ENCODE measurements around the gene ITPR1.
"Not testable (repeated sequence)": the region's sequence is repeated elsewhere in the genome, so short reads cannot be mapped to it uniquely, and the experiment has no call there.

ITPR1 gene

DNA sequence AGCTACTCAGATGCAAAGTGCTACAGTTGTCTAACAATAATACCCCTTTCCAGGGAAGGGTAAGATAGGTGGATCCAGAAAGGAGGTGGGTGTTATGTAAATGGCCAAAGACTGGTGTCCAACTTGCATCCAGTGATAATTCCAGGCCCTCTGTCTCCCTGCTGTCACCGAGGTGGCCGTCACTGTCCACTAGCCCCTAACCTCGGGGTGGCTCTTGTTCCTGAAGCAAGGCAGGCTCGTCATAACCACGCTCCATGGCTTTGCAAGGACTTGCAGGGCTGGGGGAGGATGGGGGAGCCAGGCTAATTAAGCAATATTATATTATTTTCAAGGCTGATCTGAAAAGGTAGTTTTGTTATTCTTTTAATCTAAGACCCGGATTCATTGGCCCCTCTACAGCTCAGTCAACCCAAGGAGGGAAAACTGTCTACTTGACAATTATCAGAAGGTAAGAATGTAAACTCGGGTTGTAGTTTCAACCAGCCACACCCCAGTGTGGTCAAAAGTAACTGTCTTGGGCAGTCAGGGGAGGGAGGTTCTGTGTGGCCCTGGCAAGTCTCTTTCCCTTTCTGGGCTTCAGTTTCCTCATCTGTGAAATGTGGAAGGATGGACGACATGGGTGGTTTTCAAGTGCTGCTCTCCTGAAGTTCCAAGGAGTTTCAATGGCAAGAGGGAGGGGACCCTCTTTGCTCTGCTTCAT is 266.0 kb downstream of the ITPR1 start:
- H3K36me3 ChIP-seq (ENCODE audit: control insufficient read depth, insufficient read depth, low read length), result no peaks in the 10 kb centered on the region
- no peak overlapping the region for H3K9ac ChIP-seq (ENCODE audit: low read depth, low read length)

DNA sequence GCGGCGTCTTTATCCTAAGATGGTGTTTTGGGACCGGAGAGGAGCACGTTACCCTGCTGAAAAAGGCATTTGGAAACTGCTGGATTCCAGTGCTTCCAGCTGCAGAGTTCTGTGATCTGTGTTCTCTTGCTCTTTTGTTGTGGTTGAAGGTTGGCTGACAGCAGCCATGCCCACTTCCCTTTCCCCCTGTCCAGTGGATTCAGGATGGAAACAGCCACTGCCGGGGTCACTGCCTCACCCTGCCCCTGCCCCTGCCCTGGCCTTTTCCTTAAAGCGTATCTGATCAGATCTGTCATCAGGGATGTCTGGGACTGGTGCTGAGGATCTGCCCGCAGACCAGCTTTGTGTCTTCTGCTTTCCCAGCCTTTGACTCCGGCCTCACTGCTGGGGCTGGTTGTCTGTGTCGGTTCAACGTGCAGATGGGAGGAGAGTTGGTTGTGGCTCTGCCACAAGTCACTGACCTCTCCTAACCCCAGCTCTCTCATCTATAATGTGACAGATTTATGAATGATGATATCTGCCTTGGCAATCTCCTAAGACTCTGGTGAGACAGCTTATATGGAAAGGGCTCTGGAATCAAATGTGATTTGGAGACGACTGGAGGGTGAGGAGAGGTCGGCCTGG is 266.7 kb downstream of the ITPR1 start:
- Histone ChIP-seq H3K36me3 (ENCODE audit: control insufficient read depth, insufficient read depth, low read length) (no peaks in the 10 kb centered on the region), H3K9ac (ENCODE audit: low read depth, low read length) (no peak overlapping the region), H3K9me3 (ENCODE audit: control insufficient read depth, insufficient read depth, low read length) (no peaks in the 10 kb centered on the region), H3K4me3 (ENCODE audit: low read depth, low read length) (no peak overlapping the region), H3K4me1 (ENCODE audit: control insufficient read depth, insufficient read depth, low read length) (no peaks in the 10 kb centered on the region), H3K27me3 (ENCODE audit: control insufficient read depth, insufficient read depth, low read length) (no peaks in the 10 kb centered on the region)

More for the DNA sequence above, 266.0 kb downstream of the ITPR1 start:
- H3K4me1 ChIP-seq (ENCODE audit: control insufficient read depth, insufficient read depth, low read length), result no peaks in the 10 kb centered on the region
- no peak overlapping the region for H3K4me3 ChIP-seq (ENCODE audit: low read depth, low read length)
- no peaks in the 10 kb centered on the region for H3K9me3 ChIP-seq (ENCODE audit: control insufficient read depth, insufficient read depth, low read length)
- no peaks in the 10 kb centered on the region for H3K27me3 ChIP-seq (ENCODE audit: control insufficient read depth, insufficient read depth, low read length)

DNA sequence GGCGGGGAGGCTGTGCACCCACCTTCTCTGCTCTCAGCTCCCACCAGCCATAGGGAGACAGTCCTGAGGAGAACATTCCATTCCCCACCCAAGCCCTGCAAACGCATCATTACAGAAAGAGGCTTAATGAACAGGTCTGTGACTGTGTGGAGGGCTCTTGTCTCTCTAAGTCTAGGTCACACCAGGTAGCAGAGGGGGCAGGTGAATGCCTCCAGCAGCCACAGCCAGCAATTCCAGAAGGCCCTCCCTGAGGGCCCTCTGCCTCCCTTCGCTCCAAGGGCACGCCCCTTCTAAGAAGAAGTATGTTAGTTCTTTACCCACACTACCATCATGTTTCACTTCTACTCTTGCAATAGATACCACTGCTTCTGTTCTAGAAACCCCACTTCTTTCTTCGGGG is 268.6 kb downstream of the ITPR1 start:
- Histone ChIP-seq H3K4me3 (ENCODE audit: low read depth, low read length) (no peak overlapping the region), H3K9me3 (ENCODE audit: control insufficient read depth, insufficient read depth, low read length) (no peaks in the 10 kb centered on the region), H3K36me3 (ENCODE audit: control insufficient read depth, insufficient read depth, low read length) (no peaks in the 10 kb centered on the region), H3K4me1 (ENCODE audit: control insufficient read depth, insufficient read depth, low read length) (no peaks in the 10 kb centered on the region), H3K27me3 (ENCODE audit: control insufficient read depth, insufficient read depth, low read length) (no peaks in the 10 kb centered on the region), H3K9ac (ENCODE audit: low read depth, low read length) (no peak overlapping the region)

DNA sequence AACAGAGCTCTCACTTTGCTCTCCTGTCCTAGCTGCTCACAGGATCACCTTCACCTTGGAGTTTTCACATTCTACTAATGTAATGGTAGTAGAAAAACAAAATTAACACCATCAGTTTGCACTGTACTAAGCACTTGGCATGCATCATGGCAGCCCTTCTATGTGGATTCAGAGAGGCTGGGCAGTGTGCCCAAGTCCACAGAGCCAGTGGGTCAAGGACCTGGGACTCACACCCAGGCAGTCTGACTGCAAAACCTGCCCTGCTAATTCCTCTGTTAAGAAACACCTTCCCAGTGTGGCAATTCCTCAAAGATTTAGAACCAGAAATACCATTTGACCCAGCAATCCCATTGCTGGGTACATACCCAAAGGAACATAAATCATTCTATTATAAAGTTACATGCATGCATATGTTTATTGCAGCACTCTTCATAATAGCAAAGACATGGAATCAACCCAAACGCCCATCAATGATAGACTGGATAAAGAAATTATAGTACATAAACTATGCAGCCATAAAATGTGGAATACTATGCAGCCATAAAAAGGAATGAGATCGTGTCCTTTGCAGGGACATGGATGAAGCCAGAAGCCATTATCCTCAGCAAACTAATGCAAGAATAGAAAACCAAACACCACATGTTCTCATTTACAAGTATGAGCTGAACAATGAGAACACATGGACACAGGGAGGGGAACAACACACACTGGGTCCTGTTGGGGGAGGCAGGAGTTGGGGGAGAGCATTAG is 269.5 kb downstream of the ITPR1 start:
- H3K27me3 ChIP-seq (ENCODE audit: control insufficient read depth, insufficient read depth, low read length); H3K36me3 ChIP-seq (ENCODE audit: control insufficient read depth, insufficient read depth, low read length); H3K4me3 ChIP-seq (ENCODE audit: low read depth, low read length); H3K4me1 ChIP-seq (ENCODE audit: control insufficient read depth, insufficient read depth, low read length); H3K9me3 ChIP-seq (ENCODE audit: control insufficient read depth, insufficient read depth, low read length); H3K9ac ChIP-seq (ENCODE audit: low read depth, low read length): not testable (repeated sequence)

DNA sequence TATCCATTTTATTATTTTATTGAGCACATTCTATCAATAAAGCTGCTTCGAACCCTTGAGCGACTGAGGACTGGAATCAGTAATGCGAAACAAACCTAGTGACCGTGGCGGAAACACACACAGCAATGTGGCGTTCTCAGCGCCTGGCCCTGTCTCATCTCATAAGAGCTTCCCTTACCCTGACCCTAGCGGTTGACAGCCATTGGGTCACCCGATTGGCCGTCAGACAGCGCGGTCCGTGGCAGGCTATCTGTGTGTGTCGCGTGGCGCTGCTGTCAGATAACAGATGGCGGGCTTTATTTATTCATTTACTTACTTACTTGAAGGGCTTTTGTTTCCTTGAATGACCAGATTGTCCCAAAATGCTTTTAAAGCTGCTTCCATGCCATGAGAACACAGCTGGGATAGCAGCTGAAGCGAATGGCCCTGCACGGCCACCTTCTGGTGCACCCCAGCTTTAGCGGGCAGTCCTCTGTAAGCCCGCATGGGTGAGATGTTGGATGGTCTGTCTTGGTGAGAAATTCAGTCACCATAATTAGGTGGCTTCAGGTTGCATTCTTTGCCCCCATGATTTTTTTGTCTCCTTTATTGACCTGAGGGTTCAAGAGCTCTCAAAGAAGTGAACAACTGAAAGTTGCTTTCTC is 270.6 kb downstream of the ITPR1 start:
- H3K4me1 ChIP-seq (ENCODE audit: control insufficient read depth, insufficient read depth, low read length), result no peaks in the 10 kb centered on the region
- no peak overlapping the region for H3K4me3 ChIP-seq (ENCODE audit: low read depth, low read length)
- no peak overlapping the region for H3K9ac ChIP-seq (ENCODE audit: low read depth, low read length)
- H3K27me3 ChIP-seq (ENCODE audit: control insufficient read depth, insufficient read depth, low read length), result no peaks in the 10 kb centered on the region
- no peaks in the 10 kb centered on the region for H3K36me3 ChIP-seq (ENCODE audit: control insufficient read depth, insufficient read depth, low read length)
- H3K9me3 ChIP-seq (ENCODE audit: control insufficient read depth, insufficient read depth, low read length), result no peaks in the 10 kb centered on the region

DNA sequence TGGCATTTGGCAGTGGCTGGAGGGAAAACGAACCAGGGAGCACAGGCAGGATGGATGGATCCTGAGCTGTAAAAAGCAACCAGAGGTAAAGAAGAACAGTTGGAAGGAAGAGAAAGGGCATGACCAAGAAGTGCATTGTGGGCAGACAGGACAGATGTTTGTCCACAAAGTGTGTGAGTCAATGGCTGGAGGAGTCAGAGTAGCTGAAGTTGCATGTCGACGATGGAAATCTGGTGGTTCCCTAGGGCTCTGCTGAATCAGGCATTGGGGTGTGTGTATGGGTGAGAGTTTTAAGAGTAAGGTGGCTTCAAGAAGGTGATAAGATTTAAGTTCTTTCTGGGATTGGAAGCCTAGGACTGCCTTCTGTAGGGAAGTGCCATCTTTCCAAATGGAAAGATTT is 272.1 kb downstream of the ITPR1 start:
- no peak overlapping the region for H3K4me3 ChIP-seq (ENCODE audit: low read depth, low read length)
- no peak overlapping the region for H3K9ac ChIP-seq (ENCODE audit: low read depth, low read length)
- no peaks in the 10 kb centered on the region for H3K4me1 ChIP-seq (ENCODE audit: control insufficient read depth, insufficient read depth, low read length)
- H3K27me3 ChIP-seq (ENCODE audit: control insufficient read depth, insufficient read depth, low read length), result no peaks in the 10 kb centered on the region
- no peaks in the 10 kb centered on the region for H3K9me3 ChIP-seq (ENCODE audit: control insufficient read depth, insufficient read depth, low read length)
- H3K36me3 ChIP-seq (ENCODE audit: control insufficient read depth, insufficient read depth, low read length), result no peaks in the 10 kb centered on the region

DNA sequence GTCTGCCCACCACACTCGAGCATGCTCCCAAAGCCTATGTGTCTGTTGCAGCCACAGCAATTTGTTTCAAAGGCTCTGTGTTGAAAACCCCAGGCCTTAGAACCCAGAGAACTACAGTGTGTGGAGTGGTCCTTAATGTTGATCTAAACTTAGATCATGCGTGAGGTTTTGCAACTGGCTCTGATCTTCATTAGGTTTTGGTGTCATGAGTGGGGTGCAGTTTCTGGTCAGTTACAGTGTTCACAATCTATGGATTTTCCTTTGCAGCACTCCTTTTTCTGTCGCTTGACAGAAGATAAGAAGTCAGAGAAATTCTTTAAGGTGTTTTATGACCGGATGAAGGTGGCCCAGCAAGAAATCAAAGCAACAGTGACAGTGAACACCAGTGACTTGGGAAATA is 273.1 kb downstream of the ITPR1 start:
- Histone ChIP-seq H3K4me3 (ENCODE audit: low read depth, low read length) (no peak overlapping the region), H3K9me3 (ENCODE audit: control insufficient read depth, insufficient read depth, low read length) (no peaks in the 10 kb centered on the region), H3K36me3 (ENCODE audit: control insufficient read depth, insufficient read depth, low read length) (no peaks in the 10 kb centered on the region), H3K27me3 (ENCODE audit: control insufficient read depth, insufficient read depth, low read length) (no peaks in the 10 kb centered on the region), H3K9ac (ENCODE audit: low read depth, low read length) (no peak overlapping the region), H3K4me1 (ENCODE audit: control insufficient read depth, insufficient read depth, low read length) (no peaks in the 10 kb centered on the region)

DNA sequence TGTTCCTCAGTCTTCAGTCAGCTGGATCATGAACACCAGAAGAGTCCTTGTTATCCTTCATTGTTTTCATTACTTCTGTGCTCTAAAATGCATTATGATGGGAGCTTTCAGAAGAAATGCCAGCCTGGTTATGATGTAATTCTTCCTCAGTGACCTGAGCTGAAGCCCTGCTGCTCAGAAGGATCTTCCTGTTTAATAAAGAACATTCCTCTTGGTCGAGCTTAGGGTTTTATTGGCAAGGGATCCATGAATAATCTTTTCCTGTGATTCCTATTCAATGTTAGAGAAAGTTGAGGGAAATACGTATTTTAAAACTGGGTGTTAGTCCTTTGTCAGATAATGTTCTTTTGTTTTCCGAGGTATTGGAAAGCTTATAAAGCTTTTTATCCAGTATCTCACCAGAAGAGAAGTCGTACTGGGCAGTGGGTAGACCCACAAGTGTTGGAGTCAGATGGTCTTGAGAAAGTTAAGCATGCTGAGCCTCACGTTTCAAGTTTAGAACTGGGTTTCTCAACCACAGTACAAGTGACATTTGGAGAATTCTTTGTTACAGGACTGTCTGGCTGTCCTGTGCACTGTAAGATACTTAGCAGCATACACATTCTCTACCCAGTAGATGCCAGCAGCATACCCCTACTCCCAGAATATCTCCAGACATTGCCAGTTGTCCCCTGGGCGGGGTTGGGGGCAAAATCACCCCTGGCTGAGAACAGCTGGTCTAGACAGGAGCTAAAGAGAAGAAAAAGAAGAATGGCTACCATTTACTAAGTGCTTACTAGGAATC is 273.8 kb downstream of the ITPR1 start:
- Histone ChIP-seq H3K9ac (ENCODE audit: low read depth, low read length) (no peak overlapping the region), H3K4me1 (ENCODE audit: control insufficient read depth, insufficient read depth, low read length) (no peaks in the 10 kb centered on the region), H3K36me3 (ENCODE audit: control insufficient read depth, insufficient read depth, low read length) (no peaks in the 10 kb centered on the region), H3K27me3 (ENCODE audit: control insufficient read depth, insufficient read depth, low read length) (no peaks in the 10 kb centered on the region), H3K9me3 (ENCODE audit: control insufficient read depth, insufficient read depth, low read length) (no peaks in the 10 kb centered on the region), H3K4me3 (ENCODE audit: low read depth, low read length) (no peak overlapping the region)

DNA sequence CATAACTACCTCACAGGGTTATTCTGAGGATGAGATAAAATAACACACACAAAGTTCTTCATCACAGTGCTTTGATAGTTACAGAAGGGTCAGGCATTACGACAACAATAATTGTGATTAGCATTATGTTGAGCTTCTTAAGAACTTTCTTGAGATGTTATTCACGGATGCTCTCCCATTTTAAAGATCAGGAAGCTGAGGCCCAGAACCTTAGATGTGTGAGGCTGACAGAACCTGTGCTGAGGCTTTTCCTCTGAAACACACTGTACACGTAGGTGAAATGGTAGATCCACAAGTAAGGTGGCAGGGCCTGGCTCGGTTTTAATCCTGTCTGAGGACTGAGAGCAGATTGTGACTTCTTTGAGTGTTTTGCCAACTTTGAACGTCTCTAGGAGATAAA is 274.9 kb downstream of the ITPR1 start:
- Histone ChIP-seq H3K36me3 (ENCODE audit: control insufficient read depth, insufficient read depth, low read length) (no peaks in the 10 kb centered on the region), H3K4me3 (ENCODE audit: low read depth, low read length) (no peak overlapping the region), H3K4me1 (ENCODE audit: control insufficient read depth, insufficient read depth, low read length) (no peaks in the 10 kb centered on the region), H3K9me3 (ENCODE audit: control insufficient read depth, insufficient read depth, low read length) (no peaks in the 10 kb centered on the region), H3K9ac (ENCODE audit: low read depth, low read length) (no peak overlapping the region), H3K27me3 (ENCODE audit: control insufficient read depth, insufficient read depth, low read length) (no peaks in the 10 kb centered on the region)

DNA sequence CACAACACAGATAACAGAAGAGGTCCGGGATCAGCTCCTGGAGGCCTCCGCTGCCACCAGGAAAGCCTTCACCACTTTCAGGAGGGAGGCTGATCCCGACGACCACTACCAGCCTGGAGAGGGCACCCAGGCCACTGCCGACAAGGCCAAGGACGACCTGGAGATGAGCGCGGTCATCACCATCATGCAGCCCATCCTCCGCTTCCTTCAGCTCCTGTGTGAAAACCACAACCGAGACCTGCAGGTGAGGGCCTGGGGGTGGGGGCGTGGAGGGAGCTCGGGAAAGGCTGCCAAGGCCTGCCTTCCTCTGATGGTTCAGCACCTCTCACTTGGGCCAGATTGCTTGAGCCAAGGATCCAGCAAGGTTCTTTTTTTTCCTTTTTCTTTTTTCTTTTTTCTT is 275.4 kb downstream of the ITPR1 start:
- no peaks in the 10 kb centered on the region for H3K27me3 ChIP-seq (ENCODE audit: control insufficient read depth, insufficient read depth, low read length)
- H3K9ac ChIP-seq (ENCODE audit: low read depth, low read length), result no peak overlapping the region
- H3K4me3 ChIP-seq (ENCODE audit: low read depth, low read length), result no peak overlapping the region
- H3K36me3 ChIP-seq (ENCODE audit: control insufficient read depth, insufficient read depth, low read length), result no peaks in the 10 kb centered on the region
- H3K9me3 ChIP-seq (ENCODE audit: control insufficient read depth, insufficient read depth, low read length), result no peaks in the 10 kb centered on the region
- no peaks in the 10 kb centered on the region for H3K4me1 ChIP-seq (ENCODE audit: control insufficient read depth, insufficient read depth, low read length)

DNA sequence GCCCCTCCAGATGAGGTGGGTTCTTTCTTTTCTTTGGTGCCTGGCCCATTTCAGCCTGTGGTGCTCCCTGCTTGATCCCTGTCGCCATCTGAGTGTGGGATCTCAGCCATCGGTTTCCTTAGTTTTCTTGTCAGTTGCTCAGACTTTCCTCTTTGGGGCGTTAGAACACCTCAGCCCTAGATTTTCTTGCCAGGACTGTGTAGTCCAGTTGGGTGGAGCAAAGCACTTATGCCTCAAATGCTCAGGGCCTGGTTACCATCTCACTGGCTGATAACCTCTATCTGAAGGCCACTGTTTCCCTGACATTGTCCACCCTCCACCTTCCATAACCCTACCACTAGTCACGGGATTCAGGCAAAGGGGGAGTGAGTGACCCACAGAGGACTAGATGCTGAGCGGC is 277.4 kb downstream of the ITPR1 start:
- Histone ChIP-seq H3K4me1 (ENCODE audit: control insufficient read depth, insufficient read depth, low read length) (no peaks in the 10 kb centered on the region), H3K9ac (ENCODE audit: low read depth, low read length) (no peak overlapping the region), H3K9me3 (ENCODE audit: control insufficient read depth, insufficient read depth, low read length) (no peaks in the 10 kb centered on the region), H3K4me3 (ENCODE audit: low read depth, low read length) (no peak overlapping the region), H3K36me3 (ENCODE audit: control insufficient read depth, insufficient read depth, low read length) (no peaks in the 10 kb centered on the region), H3K27me3 (ENCODE audit: control insufficient read depth, insufficient read depth, low read length) (no peaks in the 10 kb centered on the region)

All from iPS-15b (cell line).